Gastroesophageal sphincter (tissue), 3 donors: ENCODE data around the gene OTUD5.

Source experiments
- POLR2A ChIP-seq, 2 donors: fragments of 450-650 bp; IDR thresholded peaks; one replicate each; pipeline ENCODE4 v1.6.1; 2017; ENCODE audit warnings: antibody characterized with exemption in 2 of 2, mild to moderate bottlenecking in 2 of 2, moderate library complexity in 1 of 2
- TF ChIP-seq, protein P1 (sequence below), 4 experiments: fragments of 200-600 bp in 2 of 4; fragments of 450-650 bp in 2 of 4; sonication (generic) in 1 of 4; IDR thresholded peaks; one replicate each; pipeline ENCODE4 v1.5.1; 2017 to 2019; ENCODE audit warnings: antibody characterized with exemption in 4 of 4, mild to moderate bottlenecking in 2 of 4, moderate library complexity in 2 of 4

GRCh38 chrX:49001521-49002090 lies 44.2 kb upstream of the OTUD5 start:
- no peak for TF ChIP-seq POLR2A (IDR thresholded peaks at IDR 0.05)
- TF ChIP-seq, protein P1, sequence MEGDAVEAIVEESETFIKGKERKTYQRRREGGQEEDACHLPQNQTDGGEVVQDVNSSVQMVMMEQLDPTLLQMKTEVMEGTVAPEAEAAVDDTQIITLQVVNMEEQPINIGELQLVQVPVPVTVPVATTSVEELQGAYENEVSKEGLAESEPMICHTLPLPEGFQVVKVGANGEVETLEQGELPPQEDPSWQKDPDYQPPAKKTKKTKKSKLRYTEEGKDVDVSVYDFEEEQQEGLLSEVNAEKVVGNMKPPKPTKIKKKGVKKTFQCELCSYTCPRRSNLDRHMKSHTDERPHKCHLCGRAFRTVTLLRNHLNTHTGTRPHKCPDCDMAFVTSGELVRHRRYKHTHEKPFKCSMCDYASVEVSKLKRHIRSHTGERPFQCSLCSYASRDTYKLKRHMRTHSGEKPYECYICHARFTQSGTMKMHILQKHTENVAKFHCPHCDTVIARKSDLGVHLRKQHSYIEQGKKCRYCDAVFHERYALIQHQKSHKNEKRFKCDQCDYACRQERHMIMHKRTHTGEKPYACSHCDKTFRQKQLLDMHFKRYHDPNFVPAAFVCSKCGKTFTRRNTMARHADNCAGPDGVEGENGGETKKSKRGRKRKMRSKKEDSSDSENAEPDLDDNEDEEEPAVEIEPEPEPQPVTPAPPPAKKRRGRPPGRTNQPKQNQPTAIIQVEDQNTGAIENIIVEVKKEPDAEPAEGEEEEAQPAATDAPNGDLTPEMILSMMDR (IDR thresholded peaks at IDR 0.05), result no peak
